HG03025 (cell line): ENCODE data around the gene EFCAB12.
"Not testable (repeated sequence)": the region's sequence is repeated elsewhere in the genome, so short reads cannot be mapped to it uniquely, and the experiment has no call there.

ENCODE experiments used
- ATAC-seq: cut with Tn5 transposase; IDR thresholded peaks from one replicate; pipeline ENCODE4 v1.9.1; 2021; ENCODE audit warnings: mild to moderate bottlenecking, moderate library complexity; ENCODE audit not compliant: unreplicated experiment, low FRiP score

The EFCAB12 gene

DNA sequence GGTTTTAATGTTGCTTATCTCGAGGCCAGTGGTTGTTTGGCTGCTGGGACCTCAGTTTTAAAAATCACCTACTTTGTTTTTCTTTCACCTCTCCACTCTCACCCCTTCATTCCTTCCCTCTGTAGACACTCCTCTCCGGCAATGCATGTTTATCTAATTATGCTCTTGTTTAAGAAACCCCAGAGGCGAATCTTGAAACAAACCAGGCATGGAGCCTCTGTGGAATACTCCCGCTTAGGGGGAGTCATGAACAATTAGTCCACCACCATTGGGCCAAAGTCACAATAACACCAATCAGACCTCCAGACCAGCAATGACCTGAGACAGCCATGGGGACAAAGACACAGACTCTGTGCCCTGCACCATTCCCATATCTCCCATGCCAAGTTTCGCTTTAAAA, 53.3 kb downstream of the EFCAB12 start:
- no peak for ATAC-seq

DNA sequence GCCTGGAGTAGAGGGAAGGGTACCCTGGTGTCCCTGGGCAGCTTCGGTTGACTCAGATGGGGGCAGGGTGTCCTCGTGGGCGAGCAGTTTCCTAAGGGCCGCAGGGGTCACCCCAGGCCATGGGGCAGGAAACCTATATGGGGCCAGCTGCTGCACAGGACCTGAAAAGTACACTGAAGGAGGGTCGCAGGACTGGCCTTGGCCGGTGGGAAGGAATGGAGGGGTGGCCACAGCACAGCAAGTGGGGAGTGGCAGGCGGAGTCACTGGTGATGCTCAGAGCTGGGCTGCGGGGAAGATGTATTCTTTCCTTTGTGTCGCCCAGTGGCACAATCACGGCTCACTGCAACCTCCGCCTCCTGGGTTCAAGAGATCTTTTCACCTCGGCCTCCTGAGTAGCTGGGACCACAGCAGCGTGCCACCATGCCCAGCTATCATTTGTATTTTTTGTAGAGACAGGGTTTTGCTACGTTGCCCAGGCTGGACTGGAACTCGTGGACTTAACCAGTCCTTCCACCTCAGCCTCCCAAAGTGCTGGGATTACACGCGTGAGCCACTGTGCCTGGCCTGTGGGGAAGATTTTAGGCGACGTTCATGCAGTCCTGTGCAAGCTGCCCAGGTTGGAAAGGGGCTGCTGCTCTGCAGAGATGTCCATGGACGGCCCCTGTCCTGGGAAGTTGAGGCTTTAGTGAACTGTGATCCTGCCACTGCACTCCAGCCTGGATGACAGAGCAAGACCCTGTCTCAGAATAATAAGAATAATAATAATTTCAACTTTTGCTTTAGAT, 57.2 kb downstream of the EFCAB12 start:
- ATAC-seq, result no peak

DNA sequence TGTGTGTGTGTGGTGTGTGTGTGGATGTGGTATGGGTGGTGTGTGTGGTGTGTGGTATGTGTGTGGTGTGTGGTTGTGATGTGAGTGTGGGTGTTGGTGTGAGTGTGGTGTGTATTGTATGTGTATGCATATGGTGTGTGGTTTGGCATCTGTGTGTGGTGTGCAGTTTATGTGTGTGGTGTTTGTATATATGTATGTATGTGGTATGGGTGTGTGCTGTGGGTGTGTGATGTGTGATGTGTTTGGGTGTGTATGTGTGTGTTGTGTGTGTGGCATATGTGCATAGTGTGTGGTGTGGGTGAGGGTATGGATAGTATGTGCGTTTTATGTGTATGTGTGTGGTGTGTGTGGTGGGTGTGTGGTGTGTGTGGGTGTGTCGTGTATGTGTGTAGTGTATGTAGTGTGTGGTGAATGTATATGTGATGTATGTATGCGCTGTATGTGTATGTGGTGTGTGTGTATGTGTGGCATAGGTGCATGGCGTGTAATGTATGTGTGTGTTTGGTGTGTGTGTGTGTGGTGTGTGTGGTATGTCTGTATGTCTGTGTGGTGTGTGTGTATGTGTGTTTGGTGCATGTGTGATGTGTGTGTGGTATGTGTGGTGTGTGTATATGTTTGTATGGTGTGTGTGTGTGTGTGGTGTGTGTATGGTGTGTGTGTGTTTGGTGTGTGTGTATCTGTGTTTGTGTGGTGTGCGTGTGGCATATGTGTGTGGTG, 58.0 kb downstream of the EFCAB12 start:
- no peak for ATAC-seq

- no peak for ATAC-seq
These were observed 58.7 kb downstream of the EFCAB12 start for GRCh38 chr3:129369711-129370110.

DNA sequence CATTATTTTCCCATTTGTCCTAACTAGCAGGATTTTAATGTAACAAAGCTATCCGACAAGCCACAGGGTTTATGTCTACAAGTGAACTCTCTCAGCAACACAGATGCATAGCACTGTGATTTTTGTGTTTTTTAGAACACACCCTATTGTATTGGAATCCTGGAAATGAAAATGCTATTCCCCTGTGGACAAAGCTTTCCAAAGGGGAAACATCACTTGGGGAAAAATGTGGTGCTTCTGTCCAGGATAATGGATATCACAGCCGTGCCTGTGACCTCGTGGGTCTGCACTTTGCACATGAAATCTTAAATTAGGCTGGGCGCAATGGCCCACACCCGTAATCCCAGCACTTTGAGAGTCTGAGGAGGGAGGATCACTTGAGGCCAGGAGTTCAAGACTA, 60.6 kb downstream of the EFCAB12 start:
- ATAC-seq, result no peak

DNA sequence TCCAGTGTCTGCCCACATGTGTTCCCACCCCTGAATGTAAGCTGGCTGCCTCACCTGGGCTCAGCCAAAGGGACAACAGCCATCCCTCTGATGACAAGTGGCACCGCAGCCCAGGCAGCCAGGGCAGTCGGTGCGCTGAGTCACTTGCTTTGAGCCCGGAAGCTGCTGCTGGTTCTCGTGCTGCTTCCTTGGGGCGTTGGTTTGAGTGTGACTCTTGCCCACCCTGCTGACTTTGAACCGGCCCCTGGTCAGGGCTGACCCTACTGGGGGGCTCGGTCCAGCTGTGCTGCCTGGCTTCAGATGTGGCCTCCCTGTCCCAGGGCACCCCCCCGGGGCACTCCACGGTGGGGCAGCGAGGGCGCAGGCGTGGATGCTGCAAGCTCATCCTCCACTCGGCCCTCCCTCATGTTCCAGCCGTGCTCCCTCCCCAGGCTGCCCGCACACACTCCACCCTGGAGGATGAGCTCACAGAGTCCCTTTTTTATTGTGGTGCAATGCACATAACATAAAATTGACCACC, 62.1 kb downstream of the EFCAB12 start:
- ATAC-seq, result no peak

DNA sequence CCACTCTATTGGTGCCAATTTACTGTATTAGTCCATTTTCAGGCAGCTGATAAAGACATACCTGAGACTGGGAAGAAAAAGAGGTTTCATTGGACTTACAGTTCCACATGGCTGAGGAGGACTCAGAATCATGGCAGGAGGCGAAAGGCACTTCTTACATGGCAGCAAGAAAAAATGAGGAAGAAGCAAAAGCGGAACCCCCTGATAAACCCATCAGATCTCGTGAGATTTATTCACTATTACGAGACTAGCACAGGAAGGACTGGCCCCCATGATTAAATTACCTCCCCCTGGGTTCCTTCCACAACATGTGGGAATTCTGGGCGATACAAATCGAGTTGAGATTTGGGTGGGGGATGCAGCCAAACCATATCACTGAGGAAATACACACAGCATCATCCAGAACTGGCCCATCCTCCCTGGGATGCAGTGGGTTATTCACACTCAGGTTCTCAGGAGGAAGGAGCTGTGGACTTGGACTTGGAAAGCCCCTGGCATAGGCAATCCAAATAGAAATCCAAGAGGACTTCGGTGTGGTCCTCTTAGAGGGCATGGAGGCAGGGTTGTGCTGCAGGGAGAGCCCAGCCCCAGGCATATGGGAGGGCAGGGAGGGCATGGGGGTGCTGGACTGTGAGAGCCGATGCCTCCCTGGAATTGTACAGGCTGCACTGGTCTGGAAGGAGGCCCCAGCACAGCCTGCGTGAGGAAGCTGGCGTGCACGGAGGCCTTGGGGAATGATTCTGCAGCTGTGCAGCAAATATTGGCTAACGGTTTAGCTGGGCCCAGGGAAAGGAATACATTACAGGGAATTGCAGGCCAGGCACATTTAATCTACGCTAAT, 62.9 kb downstream of the EFCAB12 start:
- ATAC-seq, result no peak

- not testable (repeated sequence) for ATAC-seq
These were observed 63.6 kb downstream of the EFCAB12 start for GRCh38 chr3:129364811-129365210.

DNA sequence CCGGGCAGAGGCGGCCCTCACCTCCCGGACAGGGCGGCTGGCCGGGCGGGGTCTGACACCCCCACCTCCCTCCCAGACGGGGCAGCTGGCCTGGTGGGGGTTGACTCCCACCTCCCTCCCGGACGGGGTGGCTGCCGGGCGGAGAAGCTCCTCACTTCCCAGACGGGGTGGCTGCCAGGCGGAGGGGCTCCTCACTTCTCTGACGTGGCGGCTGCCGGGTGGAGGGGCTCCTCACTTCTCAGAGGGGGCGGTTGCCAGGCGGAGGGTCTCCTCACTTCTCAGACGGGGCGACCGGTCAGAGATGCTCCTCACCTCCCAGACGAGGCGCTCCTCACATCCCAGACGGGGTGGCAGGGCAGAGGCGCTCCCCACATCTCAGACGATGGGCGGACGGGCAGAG, 65.1 kb downstream of the EFCAB12 start:
- not testable (repeated sequence) for ATAC-seq

- ATAC-seq, result no peak
These were observed 67.6 kb downstream of the EFCAB12 start for GRCh38 chr3:129360705-129361460.

DNA sequence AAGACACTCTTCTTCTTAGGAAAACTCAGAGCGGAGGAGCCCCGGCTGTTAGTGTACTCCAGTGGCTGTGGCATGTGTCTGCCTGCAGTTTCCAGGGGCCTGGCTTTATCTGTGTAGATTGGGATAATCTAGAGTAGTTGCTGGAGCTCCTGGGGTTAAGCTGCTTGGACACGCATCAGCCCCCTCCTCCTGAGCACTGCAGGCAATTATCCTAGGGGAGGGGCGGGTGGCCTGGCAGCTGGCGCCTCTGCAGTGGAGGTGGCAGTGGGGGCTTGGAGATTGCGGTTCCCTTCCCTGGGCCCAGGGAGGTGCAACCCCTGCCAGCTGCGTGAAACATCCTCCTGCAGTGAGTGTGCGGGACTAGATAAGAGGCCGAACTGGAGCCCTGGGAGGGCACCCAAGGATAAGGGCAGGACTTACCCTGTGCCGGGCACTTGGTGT, 68.2 kb downstream of the EFCAB12 start:
- no peak for ATAC-seq

DNA sequence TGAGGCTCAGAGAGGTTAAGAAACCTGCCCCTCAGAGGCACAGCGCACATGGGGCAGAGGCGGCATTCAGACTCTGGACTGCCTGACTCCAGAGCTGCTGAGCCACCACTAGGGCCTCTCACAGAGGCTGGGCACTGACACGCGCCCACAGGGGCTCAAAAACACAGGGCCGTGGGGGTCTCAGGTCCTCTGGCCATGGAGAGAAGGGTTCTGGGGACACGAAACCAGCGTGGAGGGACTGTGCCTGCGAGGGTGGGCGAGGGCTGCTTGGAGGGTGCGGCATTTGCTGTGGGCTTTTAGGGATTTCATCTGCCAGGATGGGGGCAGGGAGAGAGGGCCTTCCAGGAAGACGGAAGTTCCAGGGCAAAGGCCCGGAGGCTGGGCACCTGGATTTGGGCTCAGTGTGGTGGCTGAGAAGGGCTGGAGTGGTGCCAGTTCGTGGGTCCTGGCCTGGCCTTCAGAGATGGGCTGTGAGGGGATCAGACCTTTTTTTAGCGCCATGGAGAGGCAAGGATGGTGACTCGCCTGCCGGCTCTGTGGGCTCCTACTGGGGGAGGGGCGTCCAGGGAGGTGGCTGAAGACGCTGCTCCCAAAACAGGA, 69.6 kb downstream of the EFCAB12 start:
- ATAC-seq, result no peak

DNA sequence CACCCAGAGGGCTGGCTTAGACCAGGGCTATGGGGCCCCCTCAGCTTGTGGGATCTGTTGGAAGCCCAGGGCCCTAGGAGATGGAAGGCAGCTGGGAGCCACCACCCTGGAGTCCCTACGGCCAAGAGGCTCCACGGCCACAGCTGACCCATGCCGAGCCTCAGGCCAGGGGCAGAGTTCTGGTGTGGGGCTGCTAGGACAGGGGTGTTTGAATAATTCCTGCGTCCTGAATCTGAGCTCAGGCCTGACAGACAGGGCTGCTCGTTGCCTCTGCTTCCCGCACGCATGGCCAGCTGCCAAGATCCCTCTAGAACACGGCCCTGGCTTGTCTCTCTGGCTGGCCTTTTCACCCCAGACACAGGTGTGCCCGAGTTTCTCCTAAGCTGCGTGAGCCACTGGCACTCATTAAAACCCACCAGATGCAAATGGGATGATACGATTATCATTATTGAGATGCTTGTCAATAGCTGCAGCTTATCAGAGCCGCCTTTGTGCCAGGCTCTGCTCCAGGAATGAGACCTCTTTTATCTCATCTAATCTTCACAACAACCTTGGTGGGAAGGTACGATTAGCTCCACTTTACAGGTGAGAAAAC, 70.2 kb downstream of the EFCAB12 start:
- ATAC-seq, result no peak

DNA sequence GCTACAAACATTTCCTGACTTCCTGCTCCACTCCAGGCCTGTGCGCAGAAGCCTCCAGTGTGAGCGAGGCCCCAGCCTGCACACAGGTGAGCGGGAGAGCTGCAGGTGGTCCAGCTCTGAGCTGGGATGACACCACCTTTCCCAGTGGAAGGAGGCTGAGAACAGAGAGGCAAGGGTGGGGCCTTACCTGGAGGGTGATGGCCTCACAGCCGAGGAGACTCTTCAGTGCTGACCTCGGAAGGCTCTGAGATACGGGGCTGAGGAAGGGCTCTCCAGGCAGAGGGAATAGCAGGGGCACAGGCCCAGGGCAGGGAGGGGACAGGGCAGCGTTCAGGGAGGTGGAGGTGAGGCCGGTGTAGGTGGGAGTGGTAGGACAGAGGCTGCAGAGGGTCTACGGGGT, 70.8 kb downstream of the EFCAB12 start:
- ATAC-seq, result no peak

- ATAC-seq, result no peak
These were observed 71.5 kb downstream of the EFCAB12 start for GRCh38 chr3:129356756-129357425.

- no peak for ATAC-seq
These were observed 74.9 kb downstream of the EFCAB12 start for GRCh38 chr3:129353589-129353941.

DNA sequence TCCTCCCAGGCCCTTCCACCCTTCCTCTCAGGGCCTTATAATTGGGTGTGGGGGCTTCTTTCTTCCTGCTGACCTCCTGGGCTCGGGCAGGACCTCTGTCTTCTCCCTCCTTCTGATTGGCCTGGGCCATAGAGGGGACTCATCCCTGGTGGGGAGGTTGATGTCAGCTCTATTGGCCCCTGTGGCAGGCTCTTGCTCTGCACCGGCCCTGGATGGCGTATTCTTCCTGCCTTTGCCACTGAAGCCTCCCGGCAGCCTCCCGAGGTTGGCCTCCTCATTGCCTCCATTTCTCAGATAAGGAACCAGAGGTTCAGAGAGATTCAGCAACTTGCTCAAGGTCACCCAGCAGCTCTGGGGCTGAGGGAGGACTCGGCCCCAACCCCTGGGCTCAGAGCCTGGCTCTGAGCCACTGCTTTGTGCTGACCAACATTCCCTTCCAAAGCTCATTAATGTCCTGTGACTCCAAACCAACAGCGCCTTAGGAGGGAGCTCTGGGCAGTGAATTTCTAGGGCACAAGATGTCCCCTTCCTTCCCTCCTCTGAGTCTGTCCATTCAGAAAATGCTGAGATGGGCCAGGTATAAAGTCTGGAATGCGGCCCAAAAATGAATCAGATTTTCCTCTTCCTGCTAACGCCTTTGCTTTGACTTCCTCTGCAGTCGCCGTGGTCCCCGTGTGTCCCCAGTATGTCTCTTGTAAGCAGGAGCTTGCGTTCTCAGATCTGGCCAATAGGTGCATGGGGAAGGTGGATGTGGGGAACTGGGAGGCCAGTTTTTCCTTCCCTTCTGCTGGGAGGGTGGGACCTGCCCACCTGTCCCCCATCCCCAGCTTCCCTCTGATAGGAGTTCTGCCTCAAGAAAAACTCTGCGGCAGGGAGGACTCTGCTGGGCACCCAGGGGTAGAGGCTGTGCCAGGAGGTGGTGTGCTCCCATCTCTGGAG, 75.5 kb downstream of the EFCAB12 start:
- ATAC-seq, result no peak

DNA sequence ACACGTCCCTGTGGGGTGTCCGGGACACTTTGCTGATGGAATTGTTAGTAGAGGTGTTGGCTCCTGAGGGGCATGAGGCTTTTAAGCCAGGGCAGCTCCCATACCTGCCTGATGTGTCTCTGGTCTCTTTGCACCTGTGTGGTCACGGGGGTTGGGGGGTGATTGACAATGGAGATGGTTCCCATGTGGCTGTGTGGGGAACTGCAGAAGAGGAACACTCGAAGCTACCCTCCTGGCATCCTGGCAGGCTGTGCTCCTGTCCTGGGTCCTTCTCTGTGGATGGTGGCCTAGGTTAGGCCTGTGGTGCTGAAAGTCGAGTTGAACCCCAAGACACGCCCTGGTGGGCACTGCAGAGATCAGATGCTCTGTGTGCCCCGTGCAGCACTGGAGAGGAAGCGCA, 76.4 kb downstream of the EFCAB12 start:
- no peak for ATAC-seq
